Neural cell (in vitro differentiated cells): ENCODE results near the gene PRXL2A. TPM values are rescaled to one million over a fixed set of nuclear protein-coding genes. Genes with fewer than 3 reads are reported as not detected.

Source experiments
- H2AFZ ChIP-seq: fragments of 200-600, 300-800 bp; sonication (generic), shearing (Covaris generic); 2 replicates; pipeline ENCODE4 v1.6.0; 2014; ENCODE audit warnings: low read depth, mild to moderate bottlenecking, antibody characterized with exemption, low read length, moderate library complexity
- H3F3A ChIP-seq: fragments of 200-600 bp; shearing (Covaris generic); 2 replicates; pipeline ENCODE4 v1.6.1; 2016; ENCODE audit warnings: mild to moderate bottlenecking, moderate library complexity, mixed read lengths, antibody characterized with exemption, low read length; ENCODE audit not compliant: insufficient read depth, poor library complexity, severe bottlenecking
- H3K27ac ChIP-seq: fragments of 200-600, 300-800 bp; sonication (generic), shearing (Covaris generic); 2 replicates; pipeline ENCODE4 v1.5.1; 2014; ENCODE audit warnings: mild to moderate bottlenecking, low read length, moderate library complexity
- H3K27me3 ChIP-seq: fragments of 300-800, 200-600 bp; sonication (generic), shearing (Covaris generic); 2 replicates; pipeline ENCODE4 v1.6.0; 2014; ENCODE audit warnings: mild to moderate bottlenecking, low read depth, low read length, moderate library complexity; ENCODE audit not compliant: insufficient read depth
- H3K36me3 ChIP-seq: fragments of 300-800, 200-600 bp; sonication (generic), shearing (Covaris generic); 2 replicates; pipeline ENCODE4 v1.5.1; 2014; ENCODE audit warnings: mild to moderate bottlenecking, antibody characterized with exemption, low read length, moderate library complexity; ENCODE audit not compliant: insufficient read depth
- H3K4me2 ChIP-seq: fragments of 300-800, 200-600 bp; sonication (generic), shearing (Covaris generic); 2 replicates; pipeline ENCODE4 v1.6.0; 2014; ENCODE audit warnings: mild to moderate bottlenecking, low read length
- H3K4me3 ChIP-seq: fragments of 300-800, 200-600 bp; sonication (generic), shearing (Covaris generic); 2 replicates; pipeline ENCODE4 v1.5.1; 2014; ENCODE audit warnings: mild to moderate bottlenecking, low read length, moderate library complexity
- H3K79me2 ChIP-seq: fragments of 200-600 bp; shearing (Covaris generic); replicated peaks from 2 replicates; pipeline ENCODE4 v1.6.0; 2014; ENCODE audit warnings: mild to moderate bottlenecking, low read length, moderate library complexity; ENCODE audit not compliant: insufficient read depth
- H3K9ac ChIP-seq: fragments of 300-800, 200-600 bp; sonication (generic), shearing (Covaris generic); 2 replicates; pipeline ENCODE4 v1.6.1; 2016; ENCODE audit warnings: mild to moderate bottlenecking, low read length, mixed read lengths
- H3K9me2 ChIP-seq: fragments of 200-600 bp; shearing (Covaris generic); 2 replicates; pipeline ENCODE4 v1.6.1; 2016; ENCODE audit warnings: mild to moderate bottlenecking, low read length, mixed read lengths; ENCODE audit not compliant: insufficient read depth
- H3K9me3 ChIP-seq: fragments of 200-600, 300-800 bp; sonication (generic), shearing (Covaris generic); 2 replicates; pipeline ENCODE4 v1.6.1; 2016; ENCODE audit warnings: mild to moderate bottlenecking, mixed run types, low read length, moderate library complexity, mixed read lengths
- H4K20me1 ChIP-seq: fragments of 200-600 bp; shearing (Covaris generic); 2 replicates; pipeline ENCODE4 v1.6.1; 2016; ENCODE audit warnings: mild to moderate bottlenecking, mixed run types; ENCODE audit not compliant: insufficient read depth
- CTCF ChIP-seq: fragments of 450-650 bp; IDR thresholded peaks from 2 replicates; pipeline ENCODE4 v1.5.1; 2014; ENCODE audit warnings: antibody characterized with exemption, mild to moderate bottlenecking, moderate library complexity; ENCODE audit not compliant: poor library complexity, severe bottlenecking
- EP300 ChIP-seq: fragments of 450-650 bp; conservative IDR thresholded peaks from 2 replicates; pipeline ENCODE4 v1.6.1; 2014; ENCODE audit warnings: antibody characterized with exemption, mild to moderate bottlenecking, moderate library complexity; ENCODE audit not compliant: poor library complexity, severe bottlenecking
- EZH2 ChIP-seq: fragments of 200-600, 300-800 bp; shearing (Covaris generic), sonication (generic); IDR thresholded peaks from 2 replicates; pipeline ENCODE4 v1.6.1; 2014; ENCODE audit warnings: antibody characterized with exemption, low read length, borderline replicate concordance, mild to moderate bottlenecking; ENCODE audit not compliant: insufficient read depth, poor library complexity, severe bottlenecking
- MXI1 ChIP-seq: fragments of 450-650 bp; conservative IDR thresholded peaks from 2 replicates; pipeline ENCODE4 v1.6.1; 2014; ENCODE audit warnings: antibody characterized with exemption, mild to moderate bottlenecking; ENCODE audit not compliant: poor library complexity, severe bottlenecking
- POLR2AphosphoS5 ChIP-seq: IDR thresholded peaks from 2 replicates; pipeline ENCODE4 v1.6.1; 2012
- RAD21 ChIP-seq: fragments of 450-650 bp; conservative IDR thresholded peaks from 2 replicates; pipeline ENCODE4 v1.6.1; 2014; ENCODE audit warnings: antibody characterized with exemption, mild to moderate bottlenecking, moderate library complexity
- SMC3 ChIP-seq: fragments of 450-650 bp; conservative IDR thresholded peaks from 2 replicates; pipeline ENCODE4 v1.6.1; 2014; ENCODE audit warnings: antibody characterized with exemption, mild to moderate bottlenecking, moderate library complexity; ENCODE audit not compliant: poor library complexity
- TAF1 ChIP-seq: IDR thresholded peaks from 2 replicates; pipeline ENCODE4 v1.6.1; 2012; ENCODE audit warnings: low read depth
- polyA plus RNA-seq: library from polyadenylated mRNA; depleted of rRNA; stranded (reverse); fragments of >200 nt; gene quantifications from 2 replicates; pipeline ENCODE4 v1.2.3, GENCODE V29; 2014
- TF ChIP-seq, protein P1 (sequence below): IDR thresholded peaks from 2 replicates; pipeline ENCODE4 v1.6.1; 2012; ENCODE audit warnings: borderline replicate concordance

Gene PRXL2A
- polyA plus RNA-seq, 1 donor from 2014 or later, result 60.5 TPM

GRCh38 chr10:80466724-80467326, 58.5 kb downstream of the PRXL2A start:
- Histone ChIP-seq H4K20me1 (no peaks in the 10 kb centered on the region), H3K27ac (no peak overlapping the region), H3K4me2 (no peak overlapping the region), H3K4me3 (no peak overlapping the region), H3K36me3 (no peaks in the 10 kb centered on the region), H3K27me3 (no peaks in the 10 kb centered on the region), H3K9me3 (no peaks in the 10 kb centered on the region), H3K79me2 (peaks cover 84% of the 10 kb centered on the region), H2AFZ (no peak overlapping the region), H3F3A (no peaks in the 10 kb centered on the region), H3K9ac (no peak overlapping the region), H3K9me2 (no peaks in the 10 kb centered on the region)
- TF ChIP-seq SMC3, result no peak
- TF ChIP-seq RAD21, result no peak
- TF ChIP-seq EZH2, result no peak
- TF ChIP-seq EP300, result no peak
- no peak for TF ChIP-seq TAF1
- no peak for TF ChIP-seq MXI1
- TF ChIP-seq, protein P1, sequence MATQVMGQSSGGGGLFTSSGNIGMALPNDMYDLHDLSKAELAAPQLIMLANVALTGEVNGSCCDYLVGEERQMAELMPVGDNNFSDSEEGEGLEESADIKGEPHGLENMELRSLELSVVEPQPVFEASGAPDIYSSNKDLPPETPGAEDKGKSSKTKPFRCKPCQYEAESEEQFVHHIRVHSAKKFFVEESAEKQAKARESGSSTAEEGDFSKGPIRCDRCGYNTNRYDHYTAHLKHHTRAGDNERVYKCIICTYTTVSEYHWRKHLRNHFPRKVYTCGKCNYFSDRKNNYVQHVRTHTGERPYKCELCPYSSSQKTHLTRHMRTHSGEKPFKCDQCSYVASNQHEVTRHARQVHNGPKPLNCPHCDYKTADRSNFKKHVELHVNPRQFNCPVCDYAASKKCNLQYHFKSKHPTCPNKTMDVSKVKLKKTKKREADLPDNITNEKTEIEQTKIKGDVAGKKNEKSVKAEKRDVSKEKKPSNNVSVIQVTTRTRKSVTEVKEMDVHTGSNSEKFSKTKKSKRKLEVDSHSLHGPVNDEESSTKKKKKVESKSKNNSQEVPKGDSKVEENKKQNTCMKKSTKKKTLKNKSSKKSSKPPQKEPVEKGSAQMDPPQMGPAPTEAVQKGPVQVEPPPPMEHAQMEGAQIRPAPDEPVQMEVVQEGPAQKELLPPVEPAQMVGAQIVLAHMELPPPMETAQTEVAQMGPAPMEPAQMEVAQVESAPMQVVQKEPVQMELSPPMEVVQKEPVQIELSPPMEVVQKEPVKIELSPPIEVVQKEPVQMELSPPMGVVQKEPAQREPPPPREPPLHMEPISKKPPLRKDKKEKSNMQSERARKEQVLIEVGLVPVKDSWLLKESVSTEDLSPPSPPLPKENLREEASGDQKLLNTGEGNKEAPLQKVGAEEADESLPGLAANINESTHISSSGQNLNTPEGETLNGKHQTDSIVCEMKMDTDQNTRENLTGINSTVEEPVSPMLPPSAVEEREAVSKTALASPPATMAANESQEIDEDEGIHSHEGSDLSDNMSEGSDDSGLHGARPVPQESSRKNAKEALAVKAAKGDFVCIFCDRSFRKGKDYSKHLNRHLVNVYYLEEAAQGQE, result no peak
- no peak for TF ChIP-seq POLR2AphosphoS5
- TF ChIP-seq CTCF, result no peak

GRCh38 chr10:80468002-80468401, 59.7 kb downstream of the PRXL2A start:
- H4K20me1 ChIP-seq, result no peaks in the 10 kb centered on the region
- no peaks in the 10 kb centered on the region for H3K9me2 ChIP-seq
- H3K4me3 ChIP-seq, result no peak overlapping the region
- H3K36me3 ChIP-seq, result no peaks in the 10 kb centered on the region
- no peak overlapping the region for H3K4me2 ChIP-seq
- no peak overlapping the region for H3K9ac ChIP-seq
- H3K27me3 ChIP-seq, result no peaks in the 10 kb centered on the region
- no peak overlapping the region for H2AFZ ChIP-seq
- TF ChIP-seq RAD21, result no peak
- no peak for TF ChIP-seq POLR2AphosphoS5
- no peak for TF ChIP-seq EZH2
- no peak for TF ChIP-seq SMC3
- no peak for TF ChIP-seq CTCF
- no peak for TF ChIP-seq TAF1
- TF ChIP-seq EP300, result no peak
- TF ChIP-seq, protein P1, result no peak
- no peak for TF ChIP-seq MXI1
- H3F3A ChIP-seq, result no peaks in the 10 kb centered on the region
- H3K9me3 ChIP-seq, result no peaks in the 10 kb centered on the region
- H3K79me2 ChIP-seq, result peaks cover 80% of the 10 kb centered on the region
- no peak overlapping the region for H3K27ac ChIP-seq
